A673 (cell line): ENCODE results near the gene MANSC4. TPM values are rescaled to one million over a fixed set of nuclear protein-coding genes. Genes with fewer than 3 reads are reported as not detected.
A peak's percentile ranks its signal among the peaks of the same experiment; 100 is the strongest.

ENCODE experiments used
- BruUV-seq: library from RNA; stranded (reverse); fragments of 400-500 nt; replicated peaks from 2 replicates; lab custom pipeline; 2021; lab: Mats Ljungman, UMichigan
- CTCF ChIA-PET: fragments of 300-600 bp; sonication (Branson Sonifier 250); formaldehyde crosslinking; loops from one replicate; lab custom pipeline; 2022; ENCODE audit warnings: antibody characterized with exemption; lab: Charles Lee
- POLR2A ChIA-PET: fragments of 300-600 bp; sonication (Branson Sonifier 250); formaldehyde crosslinking; loops from one replicate; lab custom pipeline; 2022; ENCODE audit warnings: antibody characterized with exemption; ENCODE audit not compliant: low non-redundant PET; lab: Charles Lee
- DNase-seq: peaks from one replicate; pipeline ENCODE4 v3.0.0-alpha.2; 2015; ENCODE audit warnings: low spot score
- H3K27ac ChIP-seq: fragments of 200-600 bp; sonication (generic); 2 replicates; pipeline ENCODE4 v1.5.1; 2016; ENCODE audit warnings: mixed run types, low read depth, mild to moderate bottlenecking, mixed read lengths, antibody characterized with exemption, low read length; ENCODE audit not compliant: poor library complexity, severe bottlenecking
- H3K27me3 ChIP-seq: fragments of 200-600 bp; sonication (generic); replicated peaks from 2 replicates; pipeline ENCODE4 v1.6.1; 2017; ENCODE audit warnings: mixed run types, low read depth, mild to moderate bottlenecking, mixed read lengths, antibody characterized with exemption, low read length; ENCODE audit not compliant: insufficient read depth, poor library complexity
- H3K36me3 ChIP-seq: fragments of 200-600 bp; sonication (generic); 2 replicates; pipeline ENCODE4 v1.6.1; 2016; ENCODE audit warnings: mixed run types, mild to moderate bottlenecking, mixed read lengths, antibody characterized with exemption, low read length; ENCODE audit not compliant: insufficient read depth, poor library complexity, severe bottlenecking
- H3K4me1 ChIP-seq: fragments of 200-600 bp; sonication (generic); 2 replicates; pipeline ENCODE4 v1.6.1; 2017; ENCODE audit warnings: mixed run types, mild to moderate bottlenecking, mixed read lengths, antibody characterized with exemption, low read length; ENCODE audit not compliant: insufficient read depth, poor library complexity, severe bottlenecking
- H3K4me3 ChIP-seq: fragments of 200-600 bp; sonication (generic); 2 replicates; pipeline ENCODE4 v1.5.1; 2016; ENCODE audit warnings: low read depth, mixed run types, mild to moderate bottlenecking, mixed read lengths, low read length; ENCODE audit not compliant: poor library complexity, severe bottlenecking
- H3K9me3 ChIP-seq: fragments of 200-600 bp; sonication (generic); 2 replicates; pipeline ENCODE4 v1.6.1; 2016; ENCODE audit warnings: mixed run types, low read depth, mild to moderate bottlenecking, mixed read lengths, antibody characterized with exemption, low read length; ENCODE audit not compliant: poor library complexity, severe bottlenecking
- EZH2 ChIP-seq: fragments of 200-600 bp; sonication (generic); IDR thresholded peaks from 2 replicates; pipeline ENCODE4 v1.6.1; 2017; ENCODE audit warnings: borderline replicate concordance, low read depth, mild to moderate bottlenecking, mixed read lengths, antibody characterized with exemption, low read length; ENCODE audit not compliant: poor library complexity, severe bottlenecking
- intact Hi-C: fragments of 100-400 bp; cut with micrococcal nuclease; formaldehyde crosslinking; loops from one replicate; pipeline ENCODE4 v1.10.0; 2022; ENCODE audit not compliant: unreplicated experiment
- total RNA-seq: library from RNA; stranded (reverse); gene quantifications from 2 replicates; pipeline ENCODE4 v1.2.3, GENCODE V29; 2021
- TF ChIP-seq, protein P1 (sequence below): fragments of 300-800, 200-600 bp; sonication (generic); conservative IDR thresholded peaks from 2 replicates; pipeline ENCODE4 v1.5.1; 2017; ENCODE audit warnings: low read depth, mild to moderate bottlenecking, antibody characterized with exemption, low read length, moderate library complexity, mixed read lengths

The MANSC4 gene
- total RNA-seq, 1 experiment from 2014 or later = not detected

DNA sequence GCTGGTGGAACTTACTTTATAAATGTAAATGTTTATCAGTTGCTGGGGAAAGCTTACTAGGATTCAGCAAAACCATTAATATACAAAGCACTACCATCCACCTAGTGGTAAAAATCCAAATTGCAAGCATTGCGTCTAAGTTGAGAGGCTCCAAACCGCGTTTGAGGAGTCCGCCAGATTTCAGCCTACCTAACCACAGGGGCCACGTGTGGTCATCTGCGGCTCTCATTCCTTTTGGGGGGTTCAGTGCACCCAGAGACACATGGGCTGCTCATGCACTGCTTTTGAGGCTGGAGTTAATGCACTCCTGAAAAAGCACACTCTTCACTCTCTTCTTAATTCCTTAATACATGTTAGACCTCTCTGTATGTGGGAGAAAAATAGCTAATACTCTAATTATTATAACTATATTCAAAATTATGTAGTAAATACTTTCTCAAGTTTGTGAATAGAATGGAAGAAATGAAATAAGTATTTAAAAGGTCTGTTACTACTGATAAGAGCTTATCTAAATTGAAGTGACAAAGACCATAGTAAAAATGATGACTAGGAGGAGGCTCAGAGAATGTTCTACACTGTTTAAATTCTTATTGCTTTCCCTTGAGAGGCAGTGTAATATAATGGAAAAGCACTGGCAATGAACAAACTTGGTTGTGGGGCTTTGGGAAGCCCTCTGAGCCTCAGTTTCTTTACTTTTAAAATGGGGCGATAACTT is 41.4 kb upstream of the MANSC4 start:
- no TSS peak for BruUV-seq
- ChIA-PET CTCF (interaction anchor here (0.6 to 1.1 kb wide), 4 partner anchors 35 to 446 kb away, joined by 3 to 5 read pairs (median 3); no protein-coding TSS in a partner anchor), POLR2A (no interaction called here)
- peak; percentile 78 for DNase-seq
- TF ChIP-seq, protein P1, sequence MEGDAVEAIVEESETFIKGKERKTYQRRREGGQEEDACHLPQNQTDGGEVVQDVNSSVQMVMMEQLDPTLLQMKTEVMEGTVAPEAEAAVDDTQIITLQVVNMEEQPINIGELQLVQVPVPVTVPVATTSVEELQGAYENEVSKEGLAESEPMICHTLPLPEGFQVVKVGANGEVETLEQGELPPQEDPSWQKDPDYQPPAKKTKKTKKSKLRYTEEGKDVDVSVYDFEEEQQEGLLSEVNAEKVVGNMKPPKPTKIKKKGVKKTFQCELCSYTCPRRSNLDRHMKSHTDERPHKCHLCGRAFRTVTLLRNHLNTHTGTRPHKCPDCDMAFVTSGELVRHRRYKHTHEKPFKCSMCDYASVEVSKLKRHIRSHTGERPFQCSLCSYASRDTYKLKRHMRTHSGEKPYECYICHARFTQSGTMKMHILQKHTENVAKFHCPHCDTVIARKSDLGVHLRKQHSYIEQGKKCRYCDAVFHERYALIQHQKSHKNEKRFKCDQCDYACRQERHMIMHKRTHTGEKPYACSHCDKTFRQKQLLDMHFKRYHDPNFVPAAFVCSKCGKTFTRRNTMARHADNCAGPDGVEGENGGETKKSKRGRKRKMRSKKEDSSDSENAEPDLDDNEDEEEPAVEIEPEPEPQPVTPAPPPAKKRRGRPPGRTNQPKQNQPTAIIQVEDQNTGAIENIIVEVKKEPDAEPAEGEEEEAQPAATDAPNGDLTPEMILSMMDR = peak; percentile 80
- no peak for TF ChIP-seq EZH2
- no peaks in the 10 kb centered on the region for H3K27me3 ChIP-seq
- H3K27ac ChIP-seq = no peak overlapping the region
- peak overlapping the region; percentile 10 for H3K4me3 ChIP-seq
- no peaks in the 10 kb centered on the region for H3K9me3 ChIP-seq
- intact Hi-C loops = loop anchor here (1.0 kb wide), 1 partner anchor 88 kb away; no protein-coding TSS in a partner anchor
- H3K36me3 ChIP-seq = no peaks in the 10 kb centered on the region
- no peaks in the 10 kb centered on the region for H3K4me1 ChIP-seq

DNA sequence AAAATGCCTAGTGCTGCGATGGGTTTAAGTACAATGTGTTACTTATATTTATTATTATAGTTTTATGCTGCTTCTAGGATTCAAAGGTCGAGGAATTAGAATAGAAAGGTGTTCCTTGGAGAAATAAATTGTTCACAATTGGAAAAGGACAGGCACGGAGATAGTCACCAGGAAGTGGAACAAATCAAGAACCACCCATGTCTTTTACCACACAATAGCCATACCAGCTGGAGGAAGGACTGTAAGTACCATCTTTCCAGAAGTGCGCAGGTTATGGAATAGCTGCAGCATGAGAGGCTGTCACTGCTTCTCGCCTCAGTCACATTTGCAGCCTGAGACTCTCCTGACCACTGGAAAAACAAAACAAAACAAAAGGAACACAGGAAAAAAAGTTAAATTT is 40.5 kb upstream of the MANSC4 start:
- no TSS peak for BruUV-seq
- no peak for DNase-seq
- Histone ChIP-seq H3K9me3 (no peaks in the 10 kb centered on the region), H3K36me3 (no peaks in the 10 kb centered on the region), H3K4me1 (no peaks in the 10 kb centered on the region), H3K4me3 (no peak overlapping the region), H3K27me3 (no peaks in the 10 kb centered on the region), H3K27ac (no peak overlapping the region)
- CTCF ChIA-PET = interaction anchor here (0.6 kb wide), 1 partner anchor 446 kb away, joined by 5 read pairs; no protein-coding TSS in a partner anchor
- POLR2A ChIA-PET = no interaction called here
- intact Hi-C loops = no loop called here
- TF ChIP-seq, protein P1 = no peak
- no peak for TF ChIP-seq EZH2

DNA sequence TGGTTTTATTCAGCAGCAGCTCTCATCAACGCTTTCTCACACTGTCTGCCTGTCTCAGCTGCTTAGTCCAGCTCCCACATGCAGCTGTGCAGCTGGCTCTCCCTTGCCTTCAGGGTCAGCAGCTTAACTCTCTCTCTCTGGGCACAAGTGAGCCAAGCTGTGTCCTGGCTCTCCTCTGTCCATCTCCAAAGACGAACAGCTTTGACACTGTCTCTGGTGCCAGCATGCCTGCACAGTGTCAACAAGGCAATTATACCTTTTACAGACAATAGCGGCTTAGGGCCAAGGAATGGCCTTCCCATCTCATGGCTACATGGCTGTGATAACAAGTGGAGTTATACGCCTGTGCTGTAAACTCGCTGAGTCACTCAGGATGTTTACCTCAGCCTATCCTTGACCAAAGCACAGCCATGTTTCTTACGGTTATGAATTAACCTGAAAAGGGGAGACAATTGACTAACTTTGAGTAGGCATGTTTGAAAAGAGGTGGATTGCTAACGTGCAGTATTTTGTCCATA is 38.4 kb upstream of the MANSC4 start:
- intact Hi-C loops = no loop called here
- CTCF ChIA-PET = no interaction called here
- TF ChIP-seq EZH2 = no peak
- TF ChIP-seq, protein P1 = no peak
- POLR2A ChIA-PET = no interaction called here
- H3K36me3 ChIP-seq = no peaks in the 10 kb centered on the region
- no peak for DNase-seq
- BruUV-seq = no TSS peak
- no peak overlapping the region for H3K4me3 ChIP-seq
- H3K27me3 ChIP-seq = no peaks in the 10 kb centered on the region
- H3K27ac ChIP-seq = no peak overlapping the region
- H3K4me1 ChIP-seq = peaks cover 6% of the 10 kb centered on the region
- H3K9me3 ChIP-seq = no peaks in the 10 kb centered on the region
